H1 (cell line): Measurements from ENCODE around the gene HIVEP3. TPM values are rescaled to one million over a fixed set of nuclear protein-coding genes. Genes with fewer than 3 reads are reported as not detected.

Experiments
- CTCF ChIA-PET: fragments of 300-600 bp; sonication (Branson Sonifier 250); formaldehyde crosslinking; loops from one replicate; lab custom pipeline; 2021; ENCODE audit not compliant: partially characterized antibody; lab: Charles Lee
- POLR2A ChIA-PET: fragments of 300-600 bp; sonication (Branson Sonifier 250); formaldehyde crosslinking; loops from one replicate; lab custom pipeline; 2021; ENCODE audit warnings: inconsistent platforms; ENCODE audit not compliant: partially characterized antibody; lab: Charles Lee
- DNase-seq, 2 experiments: peaks; one replicate each; pipeline versions ENCODE4 v3.0.0 to v3.0.0-alpha.2; 2010 to 2022; ENCODE audit warnings: low spot score in 2 of 2, low read depth in 1 of 2, mixed read lengths in 1 of 2
- FAIRE-seq: peaks from 2 replicates; lab custom pipeline; 2011; peaks lifted over from hg19 to GRCh38; lab: Jason Lieb, UNC
- H2AFZ ChIP-seq: 2 replicates; pipeline ENCODE4 v1.8.1; 2012; ENCODE audit warnings: low read length, inconsistent platforms
- H2AK5ac ChIP-seq: 2 replicates; pipeline ENCODE4 v1.6.1; 2013; ENCODE audit warnings: low read depth, low read length
- H2BK120ac ChIP-seq: replicated peaks from 2 replicates; pipeline ENCODE3; 2013; ENCODE audit warnings: low read depth, low read length, inconsistent platforms
- H2BK12ac ChIP-seq: 2 replicates; pipeline ENCODE4 v1.6.1; 2013; ENCODE audit warnings: low read depth, low read length
- H2BK15ac ChIP-seq: 2 replicates; pipeline ENCODE4 v1.6.1; 2013; ENCODE audit warnings: low read length
- H2BK20ac ChIP-seq: 2 replicates; pipeline ENCODE4 v1.6.1; 2013; ENCODE audit warnings: low read length
- H2BK5ac ChIP-seq: 2 replicates; pipeline ENCODE4 v1.6.1; 2013; ENCODE audit warnings: low read depth, low read length
- H3K14ac ChIP-seq: 2 replicates; pipeline ENCODE4 v1.6.1; 2013; ENCODE audit warnings: inconsistent platforms; ENCODE audit not compliant: insufficient read length
- H3K18ac ChIP-seq: 2 replicates; pipeline ENCODE4 v1.6.1; 2013; ENCODE audit warnings: low read length; ENCODE audit errors: extremely low read depth
- H3K23ac ChIP-seq: 2 replicates; pipeline ENCODE4 v1.6.1; 2013; ENCODE audit warnings: inconsistent platforms; ENCODE audit not compliant: insufficient read length
- H3K23me2 ChIP-seq: 2 replicates; pipeline ENCODE4 v1.6.1; 2013; ENCODE audit warnings: low read depth, low read length
- H3K27ac ChIP-seq: 2 replicates; pipeline ENCODE4 v1.6.1; 2011; ENCODE audit warnings: low read depth, low read length, inconsistent platforms
- H3K27me3 ChIP-seq, 4 experiments: replicated peaks in 1 of 4; 1 replicate in 1 of 4; 2 replicates in 3 of 4; pipeline versions ENCODE4 v1.6.1 to v1.8.1; 2011 to 2013; ENCODE audit warnings: low read length in 3 of 4, mild to moderate bottlenecking in 3 of 4, inconsistent platforms in 2 of 4, mixed read lengths in 2 of 4, moderate library complexity in 1 of 4; ENCODE audit not compliant: control insufficient read depth in 3 of 4, insufficient read depth in 3 of 4; ENCODE audit errors: extremely low read depth in 1 of 4
- H3K36me3 ChIP-seq, 4 experiments: 2 replicates each; pipeline versions ENCODE4 v1.6.1 to v1.8.1; 2011 to 2013; ENCODE audit warnings: mild to moderate bottlenecking in 4 of 4, low read length in 3 of 4, moderate library complexity in 2 of 4, control low read depth in 1 of 4, inconsistent platforms in 1 of 4; ENCODE audit not compliant: insufficient read depth in 4 of 4, control insufficient read depth in 2 of 4
- H3K4ac ChIP-seq: replicated peaks from 2 replicates; pipeline ENCODE3; 2013; ENCODE audit warnings: low read length, low read depth, mixed read lengths, inconsistent platforms; ENCODE audit not compliant: insufficient read length
- H3K4me1 ChIP-seq, 4 experiments: replicated peaks in 1 of 4; 1 replicate in 1 of 4; 2 replicates in 3 of 4; pipeline versions ENCODE4 v1.6.1 to v1.8.1; 2011 to 2013; ENCODE audit warnings: low read length in 3 of 4, inconsistent platforms in 2 of 4, mixed read lengths in 1 of 4; ENCODE audit not compliant: insufficient read depth in 4 of 4, control insufficient read depth in 3 of 4
- H3K4me2 ChIP-seq, 2 experiments: 2 replicates each; pipeline versions ENCODE4 v1.6.1 to v1.8.1; 2011 to 2013; ENCODE audit warnings: low read depth in 2 of 2, low read length in 2 of 2, control low read depth in 1 of 2, inconsistent platforms in 1 of 2, mild to moderate bottlenecking in 1 of 2; ENCODE audit not compliant: insufficient read depth in 1 of 2
- H3K4me3 ChIP-seq, 4 experiments: fragments of 200-600, 300-600 bp in 1 of 4; sonication (generic), shearing (Covaris generic), sonication (Bioruptor Twin) in 1 of 4; 2 replicates each; pipeline versions ENCODE4 v1.5.1 to v1.8.1; 2011 to 2016; ENCODE audit warnings: low read length in 4 of 4, low read depth in 3 of 4, control low read depth in 2 of 4, inconsistent platforms in 2 of 4, mild to moderate bottlenecking in 2 of 4, mixed read lengths in 1 of 4, moderate library complexity in 1 of 4; ENCODE audit not compliant: insufficient read depth in 2 of 4; ENCODE audit errors: extremely low read depth in 1 of 4
- H3K56ac ChIP-seq: replicated peaks from 2 replicates; pipeline ENCODE3; 2013; ENCODE audit warnings: low read depth, mild to moderate bottlenecking, mixed read lengths, low read length, inconsistent platforms; ENCODE audit not compliant: insufficient read length
- H3K79me1 ChIP-seq: 2 replicates; pipeline ENCODE4 v1.6.1; 2013; ENCODE audit warnings: low read depth, low read length, control low read depth
- H3K79me2 ChIP-seq, 2 experiments: 2 replicates each; pipeline versions ENCODE4 v1.6.1 to v1.8.1; 2012 to 2013; ENCODE audit warnings: low read length in 2 of 2, mild to moderate bottlenecking in 2 of 2, inconsistent platforms in 1 of 2; ENCODE audit not compliant: insufficient read depth in 2 of 2, control insufficient read depth in 1 of 2
- H3K9ac ChIP-seq, 4 experiments: replicated peaks in 1 of 4; 1 replicate in 1 of 4; 2 replicates in 3 of 4; pipeline versions ENCODE4 v1.6.1 to v1.8.1; 2011 to 2013; ENCODE audit warnings: low read depth in 3 of 4, low read length in 3 of 4, control low read depth in 2 of 4, mild to moderate bottlenecking in 2 of 4, moderate library complexity in 2 of 4, inconsistent platforms in 1 of 4; ENCODE audit errors: extremely low read depth in 1 of 4
- H3K9me3 ChIP-seq, 2 experiments: 2 replicates each; pipeline versions ENCODE4 v1.6.1 to v1.8.1; 2012 to 2013; ENCODE audit warnings: mild to moderate bottlenecking in 2 of 2, moderate library complexity in 2 of 2, control low read depth in 1 of 2, inconsistent platforms in 1 of 2, low read depth in 1 of 2, low read length in 1 of 2, mixed read lengths in 1 of 2; ENCODE audit not compliant: insufficient read depth in 2 of 2
- H4K20me1 ChIP-seq, 2 experiments: replicated peaks in 1 of 2; 2 replicates each; pipeline versions ENCODE3 to v1.8.1; 2011 to 2013; ENCODE audit warnings: inconsistent platforms in 2 of 2, low read length in 2 of 2, mild to moderate bottlenecking in 1 of 2; ENCODE audit not compliant: insufficient read depth in 2 of 2, control insufficient read depth in 1 of 2
- H4K5ac ChIP-seq: 2 replicates; pipeline ENCODE4 v1.6.1; 2013; ENCODE audit warnings: low read length, low read depth, mixed read lengths, inconsistent platforms; ENCODE audit not compliant: insufficient read length
- H4K8ac ChIP-seq: 2 replicates; pipeline ENCODE4 v1.8.0; 2013; ENCODE audit warnings: mild to moderate bottlenecking, moderate library complexity, low read length, inconsistent platforms; ENCODE audit not compliant: insufficient read depth; ENCODE audit errors: extremely low read depth
- H4K91ac ChIP-seq: replicated peaks from 2 replicates; pipeline ENCODE3; 2013; ENCODE audit warnings: low read length, mixed read lengths, inconsistent platforms; ENCODE audit not compliant: insufficient read length
- BCL11A ChIP-seq, 2 experiments: IDR thresholded peaks; one replicate each; pipeline ENCODE4 v1.6.1; 2011; ENCODE audit warnings: low read depth in 2 of 2, low read length in 2 of 2, mild to moderate bottlenecking in 2 of 2
- CTBP2 ChIP-seq: IDR thresholded peaks from 2 replicates; pipeline ENCODE4 v1.7.0; 2011; ENCODE audit warnings: borderline replicate concordance, mild to moderate bottlenecking, moderate library complexity, mixed read lengths, low read length; ENCODE audit not compliant: insufficient read depth, insufficient read length
- CTCF ChIP-seq, 3 experiments: IDR thresholded peaks; 1 replicate in 2 of 3; 2 replicates in 1 of 3; pipeline versions ENCODE4 v1.5.1 to v1.6.1; 2011; ENCODE audit warnings: low read length in 3 of 3, mild to moderate bottlenecking in 3 of 3, inconsistent platforms in 2 of 3, low read depth in 1 of 3, moderate library complexity in 1 of 3; ENCODE audit not compliant: insufficient read depth in 1 of 3; ENCODE audit errors: control extremely low read depth in 1 of 3
- E2F6 ChIP-seq: IDR thresholded peaks from 2 replicates; pipeline ENCODE4 v1.6.1; 2012; ENCODE audit warnings: inconsistent platforms
- EP300 ChIP-seq, 2 experiments: IDR thresholded peaks; 1 replicate in 1 of 2; 2 replicates in 1 of 2; pipeline ENCODE4 v1.6.1; 2011 to 2012; ENCODE audit warnings: low read depth in 2 of 2, low read length in 2 of 2, mild to moderate bottlenecking in 2 of 2, borderline replicate concordance in 1 of 2, inconsistent platforms in 1 of 2, moderate library complexity in 1 of 2
- HDAC6 ChIP-seq: IDR thresholded peaks from one replicate; pipeline ENCODE4 v1.7.1; 2012; ENCODE audit warnings: low read depth, mild to moderate bottlenecking, inconsistent platforms, low read length, moderate library complexity
- POU5F1 ChIP-seq: IDR thresholded peaks from 2 replicates; pipeline ENCODE4 v1.6.1; 2011; ENCODE audit warnings: low read depth, mild to moderate bottlenecking, low read length, moderate library complexity
- RAD21 ChIP-seq, 2 experiments: IDR thresholded peaks in 1 of 2; conservative IDR thresholded peaks in 1 of 2; 2 replicates each; pipeline ENCODE4 v1.6.1; 2011; ENCODE audit warnings: low read depth in 2 of 2, low read length in 2 of 2, improper control_type of control experiment in 1 of 2, inconsistent platforms in 1 of 2, mild to moderate bottlenecking in 1 of 2, moderate library complexity in 1 of 2
- TEAD4 ChIP-seq: IDR thresholded peaks from 2 replicates; pipeline ENCODE4 v1.6.1; 2012; ENCODE audit warnings: low read depth, low read length, inconsistent platforms, mixed read lengths
- WGBS, 2 experiments: shearing (Covaris generic) in 1 of 2; methylation state at CpG; one replicate each; pipeline versions ENCODE4 v1.1.6 to v1.1.7; 2013 to 2015; ENCODE audit warnings: low lambda C conversion rate in 2 of 2, mixed read lengths in 2 of 2, inconsistent platforms in 1 of 2, low coverage in 1 of 2, missing lambda C conversion rate in 1 of 2; ENCODE audit not compliant: insufficient replicate concordance in 2 of 2, insufficient coverage in 1 of 2, insufficient read length in 1 of 2; ENCODE audit errors: extremely low coverage in 1 of 2, missing lambda C conversion rate in 1 of 2; 5-methylcytosine and 5-hydroxymethylcytosine counted together
- polyA plus RNA-seq, 7 experiments: library from polyadenylated mRNA; depleted of rRNA in 3 of 7; stranded (reverse) in 5 of 7; unstranded in 2 of 7; fragments of >200 nt in 5 of 7; fragments of 200-250 nt in 2 of 7; gene quantifications; 1 replicate in 5 of 7; 2 replicates in 1 of 7; 4 replicates in 1 of 7; pipeline versions ENCODE4 v1.2.1 to v1.2.3, GENCODE V29; 2011 to 2013; ENCODE audit warnings: missing spikeins in 2 of 7, mixed read lengths in 2 of 7
- total RNA-seq: library from RNA; stranded (reverse); fragmentation: NEBNext Ultra II Directional; extraction: Animal tissue kit (Norgen Biotek cat#: 25700); gene quantifications from 2 replicates; pipeline ENCODE4 v1.2.1, GENCODE V29; 2021

HIVEP3 gene
- total and polyA plus RNA-seq, 2 of the 8 experiments (the other 6 are each of a cell fraction or from before 2014, with no cell fraction given), result 0.24 to 0.69 TPM

- CTCF ChIA-PET, result interaction anchor here (0.5 to 2.9 kb wide), 31 partner anchors 9 to 950 kb away, joined by 3 to 15 read pairs (median 4); no protein-coding TSS in a partner anchor
- H3K4me1 ChIP-seq, result peaks cover 0 to 3% (median 0%) of the 10 kb centered on the region in 4 experiments; a peak in 2 of 7 replicates
- no peak overlapping the region for H2BK15ac ChIP-seq
- H4K91ac ChIP-seq, result no peak overlapping the region
- H3K79me1 ChIP-seq, result no peaks in the 10 kb centered on the region
- peak; percentile 50 to 75 for DNase-seq
- no peaks in the 10 kb centered on the region for H3K23me2 ChIP-seq
- H3K4me3 ChIP-seq, result no peak overlapping the region
- no peaks in the 10 kb centered on the region for H3K36me3 ChIP-seq
- H2BK5ac ChIP-seq, result no peak overlapping the region
- H3K9ac ChIP-seq, result no peak overlapping the region
- H3K4ac ChIP-seq, result no peak overlapping the region
- no peak overlapping the region for H3K18ac ChIP-seq
- no peak overlapping the region for H3K4me2 ChIP-seq
- H3K79me2 ChIP-seq, result no peaks in the 10 kb centered on the region
- no peak overlapping the region for H4K8ac ChIP-seq
- H2BK120ac ChIP-seq, result no peak overlapping the region
- H3K27ac ChIP-seq, result no peak overlapping the region
- FAIRE-seq, result peak; percentile 42
- H2BK20ac ChIP-seq, result no peak overlapping the region
- H2BK12ac ChIP-seq, result no peak overlapping the region
- H3K23ac ChIP-seq, result no peak overlapping the region
- POLR2A ChIA-PET, result interaction anchor here (1.5 kb wide), 1 partner anchor 12 kb away, joined by 5 read pairs; no protein-coding TSS in a partner anchor
- H2AFZ ChIP-seq, result no peak overlapping the region
- 65% methylated on average over 5 of the region's 5 CpGs; no CpG with 5 or more reads in 1 of the 2 experiments for WGBS, 2 experiments
- H3K56ac ChIP-seq, result no peak overlapping the region
- H3K9me3 ChIP-seq, result no peaks in the 10 kb centered on the region
- H2AK5ac ChIP-seq, result no peak overlapping the region
- no peaks in the 10 kb centered on the region for H3K27me3 ChIP-seq
- H3K14ac ChIP-seq, result no peak overlapping the region
- H4K5ac ChIP-seq, result no peak overlapping the region
- H4K20me1 ChIP-seq, result no peaks in the 10 kb centered on the region
- TF ChIP-seq HDAC6 (no peak), EP300 (IDR thresholded peaks at IDR 0.05; ENCODE audit: borderline replicate concordance in 1 of 2, low read depth in 2 of 2, low read length in 2 of 2) (no peak), CTBP2 (no peak), TEAD4 (0 out of 2 replicates have a peak, but pooled peaks have one; percentile 39), CTCF (IDR thresholded peaks at IDR 0.05; ENCODE audit: control extremely low read depth in 1 of 3, insufficient read depth in 1 of 3, low read depth in 1 of 3, low read length in 3 of 3) (peak; percentile 66 to 83 (median 74)), E2F6 (no peak), BCL11A (IDR thresholded peaks at IDR 0.05; ENCODE audit: low read depth in 2 of 2, low read length in 2 of 2) (no peak), RAD21 (IDR thresholded peaks at IDR 0.05 in 1 of 2, conservative IDR thresholded peaks at IDR 0.05 in 1 of 2; ENCODE audit: low read depth in 2 of 2, low read length in 2 of 2) (peak; percentile 72 to 86), POU5F1 (no peak)
Measured at GRCh38 chr1:41812051-41812450, 106.7 kb downstream of the HIVEP3 start.
